Measurements from ENCODE around the gene MCC.

- no peak for TF ChIP-seq EZH2 (IDR thresholded peaks at IDR 0.05; ENCODE audit: borderline replicate concordance, low read length)
- TF ChIP-seq, protein P1, sequence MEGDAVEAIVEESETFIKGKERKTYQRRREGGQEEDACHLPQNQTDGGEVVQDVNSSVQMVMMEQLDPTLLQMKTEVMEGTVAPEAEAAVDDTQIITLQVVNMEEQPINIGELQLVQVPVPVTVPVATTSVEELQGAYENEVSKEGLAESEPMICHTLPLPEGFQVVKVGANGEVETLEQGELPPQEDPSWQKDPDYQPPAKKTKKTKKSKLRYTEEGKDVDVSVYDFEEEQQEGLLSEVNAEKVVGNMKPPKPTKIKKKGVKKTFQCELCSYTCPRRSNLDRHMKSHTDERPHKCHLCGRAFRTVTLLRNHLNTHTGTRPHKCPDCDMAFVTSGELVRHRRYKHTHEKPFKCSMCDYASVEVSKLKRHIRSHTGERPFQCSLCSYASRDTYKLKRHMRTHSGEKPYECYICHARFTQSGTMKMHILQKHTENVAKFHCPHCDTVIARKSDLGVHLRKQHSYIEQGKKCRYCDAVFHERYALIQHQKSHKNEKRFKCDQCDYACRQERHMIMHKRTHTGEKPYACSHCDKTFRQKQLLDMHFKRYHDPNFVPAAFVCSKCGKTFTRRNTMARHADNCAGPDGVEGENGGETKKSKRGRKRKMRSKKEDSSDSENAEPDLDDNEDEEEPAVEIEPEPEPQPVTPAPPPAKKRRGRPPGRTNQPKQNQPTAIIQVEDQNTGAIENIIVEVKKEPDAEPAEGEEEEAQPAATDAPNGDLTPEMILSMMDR (conservative IDR thresholded peaks at IDR 0.05 in 1 of 2, IDR thresholded peaks at IDR 0.05 in 1 of 2; ENCODE audit: extremely low read depth in 1 of 2, insufficient read depth in 1 of 2, low read depth in 1 of 2, low read length in 2 of 2) = no peak
These were observed 299.8 kb downstream of the MCC start for GRCh38 chr5:113188436-113188835.
